NCI-H146 (cell line): ENCODE measurements around the gene KIAA0825.

Experiments
- DNase-seq: peaks from one replicate; lab custom pipeline; 2025; lab: John Stamatoyannopoulos, UW

Gene KIAA0825

DNA sequence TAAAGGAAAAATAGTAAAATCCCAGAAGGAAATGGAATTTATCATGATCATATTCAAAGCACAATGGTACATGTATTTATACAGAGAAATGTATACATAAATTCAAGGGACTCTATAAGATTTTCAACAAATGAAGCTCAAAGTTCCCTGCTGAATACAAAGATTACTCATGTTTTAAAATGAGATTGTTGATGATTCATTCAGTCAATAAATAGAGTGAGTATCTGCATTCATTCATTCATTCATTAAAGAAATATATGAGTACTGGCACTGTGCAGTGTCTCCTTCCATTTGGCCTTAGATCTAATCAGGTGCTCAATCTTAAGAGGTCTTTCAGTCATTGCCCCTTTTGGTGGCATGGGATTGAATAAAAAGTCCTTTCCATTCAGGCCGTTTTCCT lies 310.0 kb downstream of the KIAA0825 start:
- DNase-seq, result no peak

DNA sequence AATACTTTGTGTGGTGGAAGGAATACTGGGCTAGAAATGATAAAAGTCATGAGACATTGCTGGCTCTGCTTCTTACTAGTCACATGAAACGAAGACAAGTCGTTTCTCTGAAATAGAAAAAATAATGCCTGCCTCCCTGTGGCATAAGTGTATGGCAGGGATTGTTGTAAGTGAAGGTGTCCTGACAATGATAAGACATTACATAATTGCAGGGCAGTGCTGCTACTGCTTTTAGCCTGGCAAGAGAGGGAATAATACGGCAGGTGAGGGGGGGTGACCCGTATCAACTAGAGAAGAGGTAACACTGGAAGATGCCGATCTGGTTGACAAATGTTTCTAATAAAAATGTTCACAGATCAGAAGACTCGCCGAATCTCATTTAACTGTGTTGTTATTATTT lies 314.3 kb downstream of the KIAA0825 start:
- no peak for DNase-seq

DNA sequence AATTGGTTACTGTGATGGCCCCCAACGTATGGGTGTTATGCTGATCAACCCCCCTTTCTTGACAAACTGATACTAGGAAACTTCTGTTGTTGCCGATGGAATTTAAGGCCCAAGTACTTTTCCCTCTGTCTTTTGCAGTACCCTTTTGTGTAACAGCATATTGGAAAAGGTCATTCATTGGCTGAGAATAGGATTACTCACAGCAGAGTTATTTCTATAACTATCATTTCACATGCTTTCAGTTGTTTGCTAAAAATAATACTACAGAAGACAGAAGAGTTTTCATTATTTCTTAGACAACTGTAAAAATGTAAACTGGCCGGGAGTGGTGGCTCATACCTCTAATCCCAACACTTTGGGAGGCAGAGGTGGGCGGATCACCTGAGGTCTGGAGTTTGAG lies 329.5 kb downstream of the KIAA0825 start:
- no peak for DNase-seq

DNA sequence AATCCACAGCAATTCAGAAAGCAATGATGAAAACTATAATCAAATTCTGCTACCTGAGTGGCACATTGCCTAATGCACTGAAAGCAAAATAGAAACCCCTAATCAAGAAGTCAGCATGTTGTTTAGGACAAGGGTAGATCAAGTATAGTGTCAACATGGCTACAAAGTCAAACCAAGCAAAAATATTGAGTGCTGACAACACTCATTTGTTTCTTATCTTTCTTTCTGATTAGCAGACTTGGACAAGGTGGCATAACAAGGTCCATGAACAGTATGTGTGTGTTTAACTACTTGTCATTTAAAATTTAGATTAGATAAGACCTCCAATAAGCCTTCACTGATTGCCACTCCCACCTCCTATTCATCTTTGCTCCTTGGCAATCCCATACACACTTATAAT lies 332.4 kb downstream of the KIAA0825 start:
- DNase-seq, result no peak

DNA sequence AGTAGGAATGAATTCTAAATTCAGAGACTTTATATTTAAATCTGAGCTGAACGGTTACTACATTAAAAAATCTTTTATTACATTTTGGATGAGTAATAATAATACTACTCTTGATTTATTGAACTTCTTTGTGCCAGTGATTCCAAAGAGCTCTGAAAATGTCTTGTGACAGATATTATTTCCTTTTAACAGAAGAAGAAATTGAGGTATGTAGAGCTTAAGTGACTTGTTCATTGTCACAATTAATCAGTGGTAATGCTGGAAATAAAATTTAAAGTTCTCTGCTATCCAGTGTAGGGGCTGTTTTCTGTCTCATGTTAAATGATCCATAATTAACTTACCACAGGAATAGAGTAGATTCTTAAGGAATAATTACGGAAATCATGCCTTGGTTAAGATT lies 335.3 kb downstream of the KIAA0825 start:
- no peak for DNase-seq

DNA sequence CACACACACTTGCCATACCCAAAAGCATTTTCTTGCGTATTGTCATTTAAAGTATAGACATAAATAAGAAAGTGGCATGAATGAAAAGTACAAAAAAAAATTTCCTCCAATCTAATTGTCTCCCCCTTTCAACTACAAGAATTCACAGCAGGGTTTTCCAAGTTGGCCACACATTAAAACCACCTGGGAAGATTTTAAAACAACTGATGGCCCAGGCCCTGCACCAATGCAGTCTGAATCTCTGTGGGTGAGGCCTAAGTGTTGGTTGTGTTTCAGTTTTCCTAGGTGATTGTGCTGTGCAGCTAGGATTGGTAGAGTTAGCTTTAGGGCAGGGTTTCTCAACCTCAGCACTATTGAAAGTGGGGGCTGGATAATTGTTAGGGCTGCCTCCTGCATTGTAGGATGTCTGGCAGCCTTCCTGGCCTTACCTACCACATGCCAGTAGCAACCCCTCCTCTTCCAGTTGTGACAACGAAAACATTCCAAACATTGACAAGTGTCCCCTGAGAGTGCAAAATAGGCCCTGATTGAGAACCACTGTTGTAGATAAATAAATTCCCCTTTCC lies 337.1 kb downstream of the KIAA0825 start:
- no peak for DNase-seq

DNA sequence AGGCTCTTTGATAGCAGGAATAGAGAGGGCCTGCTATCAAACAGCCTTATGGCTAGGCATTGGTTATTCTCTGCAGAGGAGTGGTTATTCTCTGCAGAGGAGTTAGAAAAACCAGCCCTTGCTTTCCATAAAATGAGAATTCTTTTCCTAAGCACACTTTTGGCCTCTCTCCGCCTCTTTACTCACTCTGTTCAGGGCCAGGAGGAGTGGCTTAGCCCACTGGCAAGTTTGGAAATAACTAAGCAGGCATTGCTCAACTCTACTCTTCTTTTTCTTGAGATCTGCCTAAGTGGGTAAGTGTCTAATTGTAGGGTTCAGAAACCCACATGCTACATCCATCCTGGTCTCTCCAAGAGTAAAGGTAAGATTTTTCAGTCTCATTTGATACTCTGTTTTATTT lies 341.7 kb downstream of the KIAA0825 start:
- DNase-seq, result no peak

DNA sequence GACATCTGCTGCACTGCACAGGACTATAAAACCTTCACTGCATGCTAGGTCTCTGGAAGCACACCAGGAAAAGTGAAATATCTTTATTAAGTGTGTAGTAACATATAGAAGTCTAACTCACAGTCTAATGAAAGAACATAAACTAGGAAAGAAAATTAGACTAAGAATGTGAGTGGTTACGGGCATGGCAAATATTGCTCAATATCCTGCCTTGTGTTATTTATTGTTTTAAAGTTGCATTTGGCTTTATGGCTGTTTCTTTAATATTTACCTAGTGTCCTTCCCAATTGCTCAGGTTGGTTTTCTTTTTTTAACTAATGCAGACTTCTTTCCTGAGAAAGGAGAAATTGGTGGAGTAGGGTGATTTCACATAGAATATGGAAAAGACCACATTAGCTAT lies 342.4 kb downstream of the KIAA0825 start:
- no peak for DNase-seq

DNA sequence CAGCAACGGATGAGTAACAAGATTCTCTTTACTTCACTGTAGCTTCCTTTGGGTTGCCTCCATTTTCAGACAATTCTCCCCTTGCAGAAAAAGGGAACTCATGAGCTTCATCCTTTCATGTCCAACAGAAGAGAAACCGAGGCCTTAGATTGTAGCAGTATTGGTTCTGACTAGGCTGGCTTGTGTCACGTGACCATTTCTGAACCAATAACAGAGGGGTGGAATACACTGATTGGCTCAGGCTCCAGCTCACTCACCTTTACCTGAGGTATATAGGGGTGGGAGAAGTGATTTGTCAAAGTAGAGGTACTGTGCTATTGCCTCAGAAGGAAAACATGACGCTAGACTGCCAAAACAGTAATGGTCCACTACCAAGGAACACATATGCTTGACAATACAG lies 343.7 kb downstream of the KIAA0825 start:
- no peak for DNase-seq

DNA sequence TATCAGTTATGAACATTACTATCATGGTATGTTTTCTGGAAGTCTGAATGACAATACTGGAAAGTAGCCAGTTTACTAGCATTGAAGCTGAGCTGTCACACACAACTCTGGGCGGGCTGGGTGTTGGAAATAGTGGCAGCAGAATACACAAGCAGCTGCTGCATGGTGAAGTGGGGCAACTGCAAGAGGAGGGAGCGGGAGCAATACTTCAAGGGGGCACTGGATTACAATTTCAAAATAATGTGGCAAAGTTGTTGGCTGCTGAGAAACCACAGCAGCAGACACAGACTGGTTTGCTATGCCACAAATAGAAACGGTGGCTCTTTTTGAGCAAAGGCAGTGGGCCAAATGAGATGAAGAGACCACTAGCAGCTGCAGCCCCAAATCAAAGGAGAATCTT lies 350.2 kb downstream of the KIAA0825 start:
- DNase-seq, result no peak

DNA sequence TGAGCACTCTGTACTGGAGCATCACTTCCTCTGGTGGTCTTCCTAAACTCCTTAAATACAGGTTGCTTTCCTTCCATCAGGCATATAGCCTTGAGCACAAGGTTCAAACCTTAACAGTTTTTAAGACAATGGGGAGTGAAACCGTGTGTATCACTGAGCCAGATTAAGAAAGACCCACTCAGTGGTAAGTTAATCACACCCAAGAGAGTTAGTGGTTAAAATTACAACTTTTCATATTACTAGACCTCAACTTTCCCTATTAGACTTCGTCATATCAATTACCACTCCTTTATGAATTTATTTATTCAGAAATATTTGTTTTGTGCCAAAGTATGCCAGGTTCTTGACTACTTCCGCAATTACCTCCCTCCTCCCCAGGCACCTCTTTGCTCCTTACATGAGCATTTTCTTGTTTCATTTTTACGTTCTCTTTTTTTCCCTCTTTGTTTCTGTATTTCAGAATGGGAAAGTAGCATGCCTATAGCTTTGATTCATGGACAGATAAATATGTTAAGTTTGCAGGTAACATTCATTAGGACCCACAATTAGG lies 351.0 kb downstream of the KIAA0825 start:
- no peak for DNase-seq

DNA sequence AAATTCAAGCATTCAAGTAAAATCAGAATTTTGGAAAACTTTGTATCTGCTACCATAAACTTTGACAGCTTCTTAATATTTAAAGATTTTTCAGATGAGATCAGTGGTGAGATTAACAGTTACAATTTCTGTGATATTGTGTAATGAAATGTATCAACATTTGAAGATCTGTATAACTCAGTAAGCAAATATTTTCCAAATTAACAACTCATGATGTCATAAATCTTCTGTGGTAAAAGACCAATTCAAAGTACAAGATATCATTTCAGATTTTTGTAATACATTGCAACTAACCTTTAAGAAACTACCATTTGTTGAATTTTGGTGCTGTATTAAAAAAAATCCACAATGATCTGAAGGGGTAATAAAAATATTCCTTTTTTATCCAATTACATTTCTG lies 352.2 kb downstream of the KIAA0825 start:
- DNase-seq, result no peak

DNA sequence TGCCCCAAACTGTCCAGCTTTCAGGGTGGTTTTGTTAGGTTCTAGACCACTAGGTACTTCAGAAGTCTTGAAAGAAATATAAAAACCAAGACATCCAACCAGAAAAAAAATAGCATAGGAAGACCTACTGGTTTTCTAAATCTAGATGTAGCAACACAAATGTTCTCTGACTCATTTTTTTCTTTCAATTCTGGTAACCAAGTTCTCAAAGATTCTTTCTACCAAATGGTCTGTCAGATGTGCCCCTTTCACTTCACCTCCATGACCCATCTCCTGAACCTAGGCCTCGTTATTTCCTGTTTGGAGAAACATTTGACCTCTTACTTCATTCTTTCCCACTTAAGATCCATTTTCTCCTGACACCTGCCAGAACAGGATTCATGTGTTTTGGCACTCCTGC lies 355.3 kb downstream of the KIAA0825 start:
- DNase-seq, result no peak

DNA sequence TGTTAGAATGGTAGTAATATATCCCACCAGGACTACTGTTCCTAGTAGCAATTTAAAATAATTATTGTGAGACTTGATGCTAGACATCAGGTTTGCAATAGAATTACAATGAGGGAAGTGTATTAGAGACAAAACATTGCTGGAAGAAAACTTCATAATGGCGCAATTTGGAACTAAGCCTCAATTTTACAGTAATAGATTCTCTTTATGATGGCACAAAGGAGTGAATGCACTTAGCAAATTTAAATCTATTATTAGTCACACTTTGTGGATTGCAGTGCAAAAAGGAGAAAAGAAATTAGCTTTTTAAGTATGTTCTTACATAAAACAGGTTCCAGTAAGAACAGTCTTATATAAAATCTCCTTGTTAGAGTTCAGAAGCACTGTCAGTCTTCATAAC lies 358.3 kb downstream of the KIAA0825 start:
- DNase-seq, result no peak

DNA sequence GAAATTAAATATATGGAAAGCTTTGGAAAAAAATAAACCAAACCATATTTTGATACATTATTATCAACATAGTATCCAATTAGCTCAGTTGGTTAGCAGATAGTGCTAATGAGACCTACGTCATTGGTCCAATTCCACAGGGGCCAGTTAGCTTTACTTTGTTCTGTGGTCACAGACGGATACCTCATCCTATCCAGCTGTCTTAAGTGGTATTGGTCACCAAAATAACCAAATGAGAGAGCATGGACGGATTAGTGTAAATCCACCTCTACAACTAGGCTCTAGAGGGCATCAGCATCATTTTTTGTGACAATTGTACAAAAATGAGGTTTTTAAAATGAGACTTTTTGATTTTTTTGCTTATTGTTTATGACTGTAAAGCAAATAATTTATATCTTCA lies 364.2 kb downstream of the KIAA0825 start:
- DNase-seq, result no peak

DNA sequence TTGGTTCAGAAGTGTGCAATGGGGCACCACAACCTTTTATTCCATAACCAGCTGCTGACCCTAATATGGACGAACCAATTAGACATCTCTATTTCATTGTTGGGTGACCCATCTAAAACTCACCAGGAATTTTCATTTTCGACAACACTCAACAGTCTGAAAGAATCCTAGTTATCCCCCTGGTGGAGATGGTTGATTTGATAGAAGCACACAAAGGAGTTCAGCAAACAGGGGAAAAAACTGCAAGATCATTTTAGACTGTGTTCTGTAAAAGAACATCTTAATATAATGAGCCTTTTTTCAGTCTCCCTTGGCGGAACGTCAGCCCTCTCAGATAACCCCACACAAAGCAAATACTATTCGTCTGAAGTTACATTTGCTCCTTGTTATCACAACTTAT lies 367.4 kb downstream of the KIAA0825 start:
- no peak for DNase-seq

DNA sequence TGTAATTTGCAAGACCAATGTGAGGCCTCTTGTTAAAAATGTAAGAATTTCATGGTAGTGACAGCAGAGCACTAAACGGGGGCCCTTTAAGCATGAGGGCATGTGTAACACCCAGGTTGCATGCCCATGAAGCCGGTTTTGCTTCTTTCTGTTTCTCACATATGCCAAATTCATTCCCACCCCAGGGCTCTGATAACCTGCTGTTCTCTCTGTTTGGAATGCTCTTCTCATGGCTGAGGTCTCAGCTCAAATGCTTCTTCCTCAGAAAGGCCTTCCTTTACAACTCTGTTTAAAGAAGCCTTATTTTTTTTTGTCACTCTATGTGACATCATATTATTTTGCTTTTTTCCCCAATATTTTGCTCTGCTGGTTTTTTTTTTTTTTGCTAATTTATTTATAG lies 369.0 kb downstream of the KIAA0825 start:
- DNase-seq, result no peak

DNA sequence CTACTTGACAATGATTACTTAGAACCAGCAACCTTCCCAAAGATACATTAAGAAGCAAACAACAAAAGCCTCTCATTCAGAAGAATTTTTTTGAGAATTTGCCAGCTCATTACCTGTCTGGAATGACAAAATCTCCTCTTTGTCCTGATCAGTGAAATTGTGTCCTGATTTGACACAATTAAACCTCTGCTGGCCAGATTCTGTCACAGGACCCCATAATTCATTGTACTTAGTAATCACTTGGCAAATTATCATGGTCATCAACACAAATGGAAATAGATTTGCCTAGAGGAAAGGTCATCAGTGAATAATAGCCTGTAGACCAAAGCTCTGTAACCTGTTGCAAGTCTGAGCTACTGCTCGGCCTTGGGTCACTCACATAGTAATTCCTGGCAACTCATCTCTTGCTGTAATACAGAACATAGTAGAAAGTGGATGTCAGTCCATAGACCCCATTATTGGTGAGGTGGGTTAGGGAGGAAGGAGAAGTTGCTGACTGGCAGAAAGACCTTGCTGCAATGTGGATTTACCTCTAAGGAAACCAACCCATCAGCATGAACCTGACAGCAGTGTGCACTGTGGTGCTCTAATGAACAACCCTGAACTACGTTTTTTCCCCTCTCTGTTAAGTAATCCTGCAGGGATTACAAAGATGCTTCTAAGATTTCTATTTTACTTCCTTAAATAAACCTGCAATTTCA lies 370.1 kb downstream of the KIAA0825 start:
- peak; percentile 2 for DNase-seq

DNA sequence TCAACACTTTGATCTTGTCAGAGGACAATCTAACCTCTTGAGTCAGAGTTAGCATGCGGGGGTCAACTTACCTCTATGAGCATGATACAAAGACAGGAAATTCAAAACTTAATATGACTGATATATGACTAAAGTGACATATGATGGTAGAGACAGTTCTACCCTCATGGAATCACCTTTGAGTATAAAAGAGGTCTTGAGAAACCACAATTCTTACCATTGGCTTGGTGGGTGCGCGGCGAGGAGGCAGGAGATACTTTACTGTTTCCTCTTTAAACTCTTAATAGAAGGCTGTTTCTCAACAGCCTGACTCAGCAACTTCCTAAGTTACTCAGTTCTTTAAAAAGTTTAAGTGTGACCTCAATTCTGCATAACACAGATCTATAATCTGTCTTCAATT lies 372.8 kb downstream of the KIAA0825 start:
- no peak for DNase-seq

DNA sequence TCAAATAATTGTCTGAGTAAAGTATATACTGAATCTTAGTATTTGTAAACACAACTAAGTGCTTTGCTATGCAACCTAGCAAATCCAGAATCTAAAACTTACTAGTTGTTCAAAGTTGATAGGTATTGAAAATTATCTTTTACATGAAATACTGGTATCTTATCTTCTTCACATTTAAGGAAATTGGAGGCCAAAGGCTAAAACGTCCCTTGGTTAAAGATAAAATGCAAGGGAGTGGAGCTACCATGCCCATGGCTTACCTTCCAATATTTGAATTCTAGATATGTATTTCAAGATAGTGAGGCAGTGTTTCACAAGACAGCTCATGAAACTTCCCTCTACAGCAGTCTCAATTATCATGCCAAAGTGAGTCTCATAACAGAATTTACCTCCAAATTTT lies 373.5 kb downstream of the KIAA0825 start:
- no peak for DNase-seq

DNA sequence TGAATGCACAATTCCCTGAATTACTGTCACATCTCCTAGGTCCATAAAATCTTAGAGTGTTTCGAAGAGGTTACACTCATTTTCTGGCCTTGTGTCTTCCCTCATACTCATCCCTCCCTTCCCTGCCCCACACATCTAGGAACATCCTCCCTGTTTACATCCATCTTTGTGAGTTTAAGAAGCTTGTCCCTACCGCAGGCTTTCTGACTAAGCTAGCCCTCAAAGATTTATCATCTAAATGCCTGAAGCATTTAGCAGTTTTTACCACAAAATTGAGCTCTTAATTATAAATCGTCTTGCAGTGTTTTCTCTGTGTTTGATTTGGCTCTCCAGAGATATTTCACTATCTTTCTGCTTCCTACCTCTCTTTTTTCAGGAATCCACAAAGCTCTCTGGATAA lies 374.8 kb downstream of the KIAA0825 start:
- no peak for DNase-seq

DNA sequence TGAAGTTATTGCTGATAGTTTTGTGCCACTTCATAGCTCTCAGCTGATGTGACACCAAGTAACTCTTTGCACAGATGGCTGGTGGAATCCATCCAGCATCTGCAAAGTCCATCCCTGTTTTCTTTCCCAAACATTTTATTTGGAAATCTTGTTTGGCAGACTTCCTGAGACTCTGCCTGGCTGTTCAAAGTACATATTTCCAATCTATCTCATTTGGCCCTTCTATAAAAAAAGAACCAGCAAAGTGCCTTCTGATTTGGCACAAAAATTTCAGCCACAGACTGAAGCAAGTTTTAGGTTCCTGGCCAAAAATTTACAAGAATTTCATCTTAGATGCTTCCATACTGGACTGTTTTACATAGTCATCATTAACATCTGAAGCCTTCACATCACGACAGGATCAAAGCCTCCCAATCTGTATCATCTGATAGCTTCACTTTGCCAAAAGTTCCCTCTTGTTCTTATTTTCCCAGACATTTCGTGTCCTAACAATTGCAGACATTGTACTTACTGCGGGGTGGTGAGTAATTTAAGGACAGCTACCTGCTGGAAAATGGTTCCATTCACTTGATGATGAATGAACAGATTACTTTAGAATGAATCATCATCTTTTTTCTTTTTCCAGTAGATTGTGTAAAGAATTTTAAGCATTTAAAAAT lies 377.3 kb downstream of the KIAA0825 start:
- no peak for DNase-seq

DNA sequence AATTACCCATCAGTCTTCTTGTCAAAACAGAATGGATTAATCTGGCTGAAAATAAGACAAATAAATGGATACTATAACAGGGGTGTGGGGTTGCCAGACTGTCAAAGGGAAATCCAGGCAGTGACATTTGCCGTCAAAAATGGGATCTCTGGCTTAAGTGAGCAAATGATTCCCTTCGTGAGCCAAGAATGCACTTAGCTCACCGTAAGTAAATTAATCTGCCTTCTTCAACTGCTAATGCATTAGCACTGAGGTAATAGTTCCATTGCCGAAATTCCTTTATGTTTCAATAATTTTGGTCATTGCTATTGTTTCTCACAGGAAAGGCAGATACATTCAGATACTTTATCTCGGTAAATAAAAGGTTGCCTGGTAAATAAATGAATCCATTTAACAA lies 377.8 kb downstream of the KIAA0825 start:
- no peak for DNase-seq

DNA sequence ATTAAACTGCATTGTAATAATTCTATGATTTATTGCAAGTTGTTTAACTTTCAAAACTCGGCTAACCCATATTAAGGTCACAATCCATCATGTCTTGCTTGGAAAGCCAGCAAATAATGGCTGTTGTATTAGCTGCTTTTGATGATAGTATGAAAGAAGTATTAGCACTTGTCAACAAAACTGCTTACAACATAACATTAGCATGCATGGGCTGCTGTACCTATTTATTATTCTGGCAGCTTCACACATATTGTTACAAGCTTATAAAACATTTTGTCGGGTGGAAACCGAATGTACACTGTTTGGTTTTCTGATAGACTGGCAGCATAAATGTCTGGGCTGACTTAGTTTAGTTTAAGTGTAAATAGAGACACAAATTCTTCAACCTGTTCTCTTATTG lies 378.3 kb downstream of the KIAA0825 start:
- no peak for DNase-seq
